Liver (tissue), 3 donors: ENCODE results near the gene MAN1C1.

ENCODE experiments used
- HNF4A ChIP-seq, 2 donors: conservative IDR thresholded peaks; 2 replicates each; pipeline ENCODE4 v1.6.1; 2016; ENCODE audit warnings: antibody characterized with exemption in 2 of 2, mild to moderate bottlenecking in 2 of 2
- RAD21 ChIP-seq, 2 donors: IDR thresholded peaks; 2 replicates each; pipeline ENCODE4 v1.6.1; 2016; ENCODE audit warnings: antibody characterized with exemption in 2 of 2, mild to moderate bottlenecking in 2 of 2
- TAF1 ChIP-seq: conservative IDR thresholded peaks from 2 replicates; pipeline ENCODE4 v1.6.1; 2016; ENCODE audit warnings: antibody characterized with exemption, mild to moderate bottlenecking
- TF ChIP-seq, protein P1 (sequence below): fragments of 150-350 bp; IDR thresholded peaks from 2 replicates; pipeline ENCODE4 v1.5.1; 2017; ENCODE audit warnings: improper control_type of control experiment, low read depth, low read length; ENCODE audit not compliant: missing input control
- TF ChIP-seq, protein P2 (sequence below): IDR thresholded peaks from 2 replicates; pipeline ENCODE4 v1.6.1; 2016; ENCODE audit warnings: antibody characterized with exemption
- TF ChIP-seq, protein P3 (sequence below): IDR thresholded peaks from 2 replicates; pipeline ENCODE4 v1.6.1; 2016; ENCODE audit warnings: antibody characterized with exemption
- donor health status: healthy.
- donor health status: healthy.

DNA sequence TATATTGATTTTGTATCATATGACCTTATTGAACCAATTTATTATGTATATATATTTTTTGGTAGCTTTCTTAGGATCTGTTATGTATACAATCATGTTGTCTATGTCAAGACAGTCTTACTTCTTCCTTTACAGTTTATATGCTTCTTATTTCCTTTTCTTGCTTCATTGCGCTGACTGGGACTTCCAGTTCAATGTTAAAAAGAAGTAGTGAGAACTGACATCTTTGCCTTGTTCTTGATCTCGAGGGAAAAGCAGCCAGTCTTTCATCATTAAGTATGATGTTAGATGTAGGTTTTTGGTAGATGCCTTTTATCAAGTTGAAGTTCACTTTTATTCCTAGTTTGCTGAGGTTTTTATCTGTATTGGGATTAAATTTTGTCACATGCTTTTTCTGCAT is 17.5 kb downstream of the MAN1C1 start:
- TF ChIP-seq, protein P1, sequence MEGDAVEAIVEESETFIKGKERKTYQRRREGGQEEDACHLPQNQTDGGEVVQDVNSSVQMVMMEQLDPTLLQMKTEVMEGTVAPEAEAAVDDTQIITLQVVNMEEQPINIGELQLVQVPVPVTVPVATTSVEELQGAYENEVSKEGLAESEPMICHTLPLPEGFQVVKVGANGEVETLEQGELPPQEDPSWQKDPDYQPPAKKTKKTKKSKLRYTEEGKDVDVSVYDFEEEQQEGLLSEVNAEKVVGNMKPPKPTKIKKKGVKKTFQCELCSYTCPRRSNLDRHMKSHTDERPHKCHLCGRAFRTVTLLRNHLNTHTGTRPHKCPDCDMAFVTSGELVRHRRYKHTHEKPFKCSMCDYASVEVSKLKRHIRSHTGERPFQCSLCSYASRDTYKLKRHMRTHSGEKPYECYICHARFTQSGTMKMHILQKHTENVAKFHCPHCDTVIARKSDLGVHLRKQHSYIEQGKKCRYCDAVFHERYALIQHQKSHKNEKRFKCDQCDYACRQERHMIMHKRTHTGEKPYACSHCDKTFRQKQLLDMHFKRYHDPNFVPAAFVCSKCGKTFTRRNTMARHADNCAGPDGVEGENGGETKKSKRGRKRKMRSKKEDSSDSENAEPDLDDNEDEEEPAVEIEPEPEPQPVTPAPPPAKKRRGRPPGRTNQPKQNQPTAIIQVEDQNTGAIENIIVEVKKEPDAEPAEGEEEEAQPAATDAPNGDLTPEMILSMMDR: no peak
- no peak for TF ChIP-seq HNF4A (conservative IDR thresholded peaks at IDR 0.05)
- TF ChIP-seq RAD21 (IDR thresholded peaks at IDR 0.05): no peak
- TF ChIP-seq, protein P2, sequence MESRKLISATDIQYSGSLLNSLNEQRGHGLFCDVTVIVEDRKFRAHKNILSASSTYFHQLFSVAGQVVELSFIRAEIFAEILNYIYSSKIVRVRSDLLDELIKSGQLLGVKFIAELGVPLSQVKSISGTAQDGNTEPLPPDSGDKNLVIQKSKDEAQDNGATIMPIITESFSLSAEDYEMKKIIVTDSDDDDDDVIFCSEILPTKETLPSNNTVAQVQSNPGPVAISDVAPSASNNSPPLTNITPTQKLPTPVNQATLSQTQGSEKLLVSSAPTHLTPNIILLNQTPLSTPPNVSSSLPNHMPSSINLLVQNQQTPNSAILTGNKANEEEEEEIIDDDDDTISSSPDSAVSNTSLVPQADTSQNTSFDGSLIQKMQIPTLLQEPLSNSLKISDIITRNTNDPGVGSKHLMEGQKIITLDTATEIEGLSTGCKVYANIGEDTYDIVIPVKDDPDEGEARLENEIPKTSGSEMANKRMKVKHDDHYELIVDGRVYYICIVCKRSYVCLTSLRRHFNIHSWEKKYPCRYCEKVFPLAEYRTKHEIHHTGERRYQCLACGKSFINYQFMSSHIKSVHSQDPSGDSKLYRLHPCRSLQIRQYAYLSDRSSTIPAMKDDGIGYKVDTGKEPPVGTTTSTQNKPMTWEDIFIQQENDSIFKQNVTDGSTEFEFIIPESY: no peak
- TF ChIP-seq TAF1: no peak
- TF ChIP-seq, protein P3, sequence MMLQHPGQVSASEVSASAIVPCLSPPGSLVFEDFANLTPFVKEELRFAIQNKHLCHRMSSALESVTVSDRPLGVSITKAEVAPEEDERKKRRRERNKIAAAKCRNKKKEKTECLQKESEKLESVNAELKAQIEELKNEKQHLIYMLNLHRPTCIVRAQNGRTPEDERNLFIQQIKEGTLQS: no peak
